Neural cell (in vitro differentiated cells): ENCODE data around the gene RFPL4AL1. TPM values are rescaled to one million over a fixed set of nuclear protein-coding genes. Genes with fewer than 3 reads are reported as not detected.
"Not testable (repeated sequence)": the region's sequence is repeated elsewhere in the genome, so short reads cannot be mapped to it uniquely, and the experiment has no call there.

Experiments used
- H2AFZ ChIP-seq: fragments of 200-600, 300-800 bp; sonication (generic), shearing (Covaris generic); 2 replicates; pipeline ENCODE4 v1.6.0; 2014; ENCODE audit warnings: low read depth, mild to moderate bottlenecking, antibody characterized with exemption, low read length, moderate library complexity
- H3F3A ChIP-seq: fragments of 200-600 bp; shearing (Covaris generic); 2 replicates; pipeline ENCODE4 v1.6.1; 2016; ENCODE audit warnings: mild to moderate bottlenecking, moderate library complexity, mixed read lengths, antibody characterized with exemption, low read length; ENCODE audit not compliant: insufficient read depth, poor library complexity, severe bottlenecking
- H3K27ac ChIP-seq: fragments of 200-600, 300-800 bp; sonication (generic), shearing (Covaris generic); 2 replicates; pipeline ENCODE4 v1.5.1; 2014; ENCODE audit warnings: mild to moderate bottlenecking, low read length, moderate library complexity
- H3K27me3 ChIP-seq: fragments of 300-800, 200-600 bp; sonication (generic), shearing (Covaris generic); 2 replicates; pipeline ENCODE4 v1.6.0; 2014; ENCODE audit warnings: mild to moderate bottlenecking, low read depth, low read length, moderate library complexity; ENCODE audit not compliant: insufficient read depth
- H3K36me3 ChIP-seq: fragments of 300-800, 200-600 bp; sonication (generic), shearing (Covaris generic); 2 replicates; pipeline ENCODE4 v1.5.1; 2014; ENCODE audit warnings: mild to moderate bottlenecking, antibody characterized with exemption, low read length, moderate library complexity; ENCODE audit not compliant: insufficient read depth
- H3K4me2 ChIP-seq: fragments of 300-800, 200-600 bp; sonication (generic), shearing (Covaris generic); 2 replicates; pipeline ENCODE4 v1.6.0; 2014; ENCODE audit warnings: mild to moderate bottlenecking, low read length
- H3K4me3 ChIP-seq: fragments of 300-800, 200-600 bp; sonication (generic), shearing (Covaris generic); 2 replicates; pipeline ENCODE4 v1.5.1; 2014; ENCODE audit warnings: mild to moderate bottlenecking, low read length, moderate library complexity
- H3K79me2 ChIP-seq: fragments of 200-600 bp; shearing (Covaris generic); replicated peaks from 2 replicates; pipeline ENCODE4 v1.6.0; 2014; ENCODE audit warnings: mild to moderate bottlenecking, low read length, moderate library complexity; ENCODE audit not compliant: insufficient read depth
- H3K9ac ChIP-seq: fragments of 300-800, 200-600 bp; sonication (generic), shearing (Covaris generic); 2 replicates; pipeline ENCODE4 v1.6.1; 2016; ENCODE audit warnings: mild to moderate bottlenecking, low read length, mixed read lengths
- H3K9me2 ChIP-seq: fragments of 200-600 bp; shearing (Covaris generic); 2 replicates; pipeline ENCODE4 v1.6.1; 2016; ENCODE audit warnings: mild to moderate bottlenecking, low read length, mixed read lengths; ENCODE audit not compliant: insufficient read depth
- H3K9me3 ChIP-seq: fragments of 200-600, 300-800 bp; sonication (generic), shearing (Covaris generic); 2 replicates; pipeline ENCODE4 v1.6.1; 2016; ENCODE audit warnings: mild to moderate bottlenecking, mixed run types, low read length, moderate library complexity, mixed read lengths
- H4K20me1 ChIP-seq: fragments of 200-600 bp; shearing (Covaris generic); 2 replicates; pipeline ENCODE4 v1.6.1; 2016; ENCODE audit warnings: mild to moderate bottlenecking, mixed run types; ENCODE audit not compliant: insufficient read depth
- CTCF ChIP-seq: fragments of 450-650 bp; IDR thresholded peaks from 2 replicates; pipeline ENCODE4 v1.5.1; 2014; ENCODE audit warnings: antibody characterized with exemption, mild to moderate bottlenecking, moderate library complexity; ENCODE audit not compliant: poor library complexity, severe bottlenecking
- EP300 ChIP-seq: fragments of 450-650 bp; conservative IDR thresholded peaks from 2 replicates; pipeline ENCODE4 v1.6.1; 2014; ENCODE audit warnings: antibody characterized with exemption, mild to moderate bottlenecking, moderate library complexity; ENCODE audit not compliant: poor library complexity, severe bottlenecking
- EZH2 ChIP-seq: fragments of 200-600, 300-800 bp; shearing (Covaris generic), sonication (generic); IDR thresholded peaks from 2 replicates; pipeline ENCODE4 v1.6.1; 2014; ENCODE audit warnings: antibody characterized with exemption, low read length, borderline replicate concordance, mild to moderate bottlenecking; ENCODE audit not compliant: insufficient read depth, poor library complexity, severe bottlenecking
- MXI1 ChIP-seq: fragments of 450-650 bp; conservative IDR thresholded peaks from 2 replicates; pipeline ENCODE4 v1.6.1; 2014; ENCODE audit warnings: antibody characterized with exemption, mild to moderate bottlenecking; ENCODE audit not compliant: poor library complexity, severe bottlenecking
- POLR2AphosphoS5 ChIP-seq: IDR thresholded peaks from 2 replicates; pipeline ENCODE4 v1.6.1; 2012
- RAD21 ChIP-seq: fragments of 450-650 bp; conservative IDR thresholded peaks from 2 replicates; pipeline ENCODE4 v1.6.1; 2014; ENCODE audit warnings: antibody characterized with exemption, mild to moderate bottlenecking, moderate library complexity
- SMC3 ChIP-seq: fragments of 450-650 bp; conservative IDR thresholded peaks from 2 replicates; pipeline ENCODE4 v1.6.1; 2014; ENCODE audit warnings: antibody characterized with exemption, mild to moderate bottlenecking, moderate library complexity; ENCODE audit not compliant: poor library complexity
- TAF1 ChIP-seq: IDR thresholded peaks from 2 replicates; pipeline ENCODE4 v1.6.1; 2012; ENCODE audit warnings: low read depth
- polyA plus RNA-seq: library from polyadenylated mRNA; depleted of rRNA; stranded (reverse); fragments of >200 nt; gene quantifications from 2 replicates; pipeline ENCODE4 v1.2.3, GENCODE V29; 2014
- TF ChIP-seq, protein P1 (sequence below): IDR thresholded peaks from 2 replicates; pipeline ENCODE4 v1.6.1; 2012; ENCODE audit warnings: borderline replicate concordance

Gene RFPL4AL1
- polyA plus RNA-seq, 1 donor from 2014 or later, result not detected

GRCh38 chr19:55750715-55751114 lies 18.2 kb upstream of the RFPL4AL1 start:
- TF ChIP-seq EZH2 (no peak), EP300 (no peak), MXI1 (no peak), SMC3 (no peak), RAD21 (no peak), TAF1 (no peak), POLR2AphosphoS5 (no peak), CTCF (no peak)
- TF ChIP-seq, protein P1, sequence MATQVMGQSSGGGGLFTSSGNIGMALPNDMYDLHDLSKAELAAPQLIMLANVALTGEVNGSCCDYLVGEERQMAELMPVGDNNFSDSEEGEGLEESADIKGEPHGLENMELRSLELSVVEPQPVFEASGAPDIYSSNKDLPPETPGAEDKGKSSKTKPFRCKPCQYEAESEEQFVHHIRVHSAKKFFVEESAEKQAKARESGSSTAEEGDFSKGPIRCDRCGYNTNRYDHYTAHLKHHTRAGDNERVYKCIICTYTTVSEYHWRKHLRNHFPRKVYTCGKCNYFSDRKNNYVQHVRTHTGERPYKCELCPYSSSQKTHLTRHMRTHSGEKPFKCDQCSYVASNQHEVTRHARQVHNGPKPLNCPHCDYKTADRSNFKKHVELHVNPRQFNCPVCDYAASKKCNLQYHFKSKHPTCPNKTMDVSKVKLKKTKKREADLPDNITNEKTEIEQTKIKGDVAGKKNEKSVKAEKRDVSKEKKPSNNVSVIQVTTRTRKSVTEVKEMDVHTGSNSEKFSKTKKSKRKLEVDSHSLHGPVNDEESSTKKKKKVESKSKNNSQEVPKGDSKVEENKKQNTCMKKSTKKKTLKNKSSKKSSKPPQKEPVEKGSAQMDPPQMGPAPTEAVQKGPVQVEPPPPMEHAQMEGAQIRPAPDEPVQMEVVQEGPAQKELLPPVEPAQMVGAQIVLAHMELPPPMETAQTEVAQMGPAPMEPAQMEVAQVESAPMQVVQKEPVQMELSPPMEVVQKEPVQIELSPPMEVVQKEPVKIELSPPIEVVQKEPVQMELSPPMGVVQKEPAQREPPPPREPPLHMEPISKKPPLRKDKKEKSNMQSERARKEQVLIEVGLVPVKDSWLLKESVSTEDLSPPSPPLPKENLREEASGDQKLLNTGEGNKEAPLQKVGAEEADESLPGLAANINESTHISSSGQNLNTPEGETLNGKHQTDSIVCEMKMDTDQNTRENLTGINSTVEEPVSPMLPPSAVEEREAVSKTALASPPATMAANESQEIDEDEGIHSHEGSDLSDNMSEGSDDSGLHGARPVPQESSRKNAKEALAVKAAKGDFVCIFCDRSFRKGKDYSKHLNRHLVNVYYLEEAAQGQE, result no peak
- Histone ChIP-seq H3K9ac (no peak overlapping the region), H3K79me2 (no peaks in the 10 kb centered on the region), H2AFZ (no peak overlapping the region), H3K4me2 (no peak overlapping the region), H3K4me3 (no peak overlapping the region), H3K9me3 (no peaks in the 10 kb centered on the region), H3K9me2 (no peaks in the 10 kb centered on the region), H3F3A (no peaks in the 10 kb centered on the region), H4K20me1 (no peaks in the 10 kb centered on the region), H3K27me3 (no peaks in the 10 kb centered on the region), H3K27ac (no peak overlapping the region), H3K36me3 (no peaks in the 10 kb centered on the region)

DNA sequence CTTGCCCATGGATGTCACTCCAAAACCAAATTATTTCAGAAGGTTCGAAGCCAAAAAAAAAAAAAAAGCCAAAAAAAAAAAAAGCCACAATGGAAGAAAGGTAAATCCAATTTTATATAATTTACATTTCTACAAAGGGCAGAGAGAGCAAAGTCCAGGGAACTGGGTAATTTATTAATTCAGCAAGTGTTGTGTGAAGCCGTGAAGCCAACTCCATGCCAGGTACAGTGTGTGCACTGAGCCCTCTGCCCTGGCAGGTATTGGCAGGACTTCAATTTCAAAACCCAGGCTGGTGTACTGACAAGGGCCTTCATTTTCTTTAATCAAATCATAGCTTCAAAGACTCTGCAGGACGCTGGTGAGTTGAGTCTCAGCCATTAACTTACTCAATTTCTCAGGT lies 15.5 kb upstream of the RFPL4AL1 start:
- no peaks in the 10 kb centered on the region for H3K9me3 ChIP-seq
- H3K9ac ChIP-seq, result no peak overlapping the region
- TF ChIP-seq, protein P1, result no peak
- TF ChIP-seq EZH2 (no peak), POLR2AphosphoS5 (no peak), SMC3 (no peak), TAF1 (no peak), CTCF (no peak), EP300 (no peak), MXI1 (no peak), RAD21 (no peak)
- H3K79me2 ChIP-seq, result no peaks in the 10 kb centered on the region
- no peak overlapping the region for H3K4me3 ChIP-seq
- no peaks in the 10 kb centered on the region for H3K27me3 ChIP-seq
- H3F3A ChIP-seq, result no peaks in the 10 kb centered on the region
- H3K4me2 ChIP-seq, result no peak overlapping the region
- H3K9me2 ChIP-seq, result no peaks in the 10 kb centered on the region
- H3K27ac ChIP-seq, result no peak overlapping the region
- no peak overlapping the region for H2AFZ ChIP-seq
- H4K20me1 ChIP-seq, result no peaks in the 10 kb centered on the region
- no peaks in the 10 kb centered on the region for H3K36me3 ChIP-seq

- H3K9me2 ChIP-seq, H3K27ac ChIP-seq, H3K36me3 ChIP-seq, H3K27me3 ChIP-seq, H3K9me3 ChIP-seq, H3K9ac ChIP-seq, H3K79me2 ChIP-seq, H2AFZ ChIP-seq, H3K4me2 ChIP-seq, H3F3A ChIP-seq, H3K4me3 ChIP-seq, H4K20me1 ChIP-seq: not testable (repeated sequence)
Observed at GRCh38 chr19:55756808-55757207, 12.1 kb upstream of the RFPL4AL1 start.
